Hepatocyte (in vitro differentiated cells): ENCODE measurements around the gene KRT78.

Experiments
- EZH2 ChIP-seq: fragments of 200-600 bp; sonication (generic); IDR thresholded peaks from 2 replicates; pipeline ENCODE4 v1.6.1; 2016; ENCODE audit warnings: antibody characterized with exemption, mild to moderate bottlenecking, borderline replicate concordance
- EZH2phosphoT487 ChIP-seq: fragments of 200-600 bp; sonication (generic); IDR thresholded peaks from one replicate; pipeline ENCODE4 v1.6.1; 2018; ENCODE audit warnings: antibody characterized with exemption, mild to moderate bottlenecking, low read depth, moderate library complexity; ENCODE audit not compliant: unreplicated experiment, severe bottlenecking
- TF ChIP-seq, protein P1 (sequence below): fragments of 200-600 bp; sonication (generic); IDR thresholded peaks from 2 replicates; pipeline ENCODE4 v1.5.1; 2016; ENCODE audit warnings: antibody characterized with exemption, mild to moderate bottlenecking; ENCODE audit not compliant: poor library complexity

DNA sequence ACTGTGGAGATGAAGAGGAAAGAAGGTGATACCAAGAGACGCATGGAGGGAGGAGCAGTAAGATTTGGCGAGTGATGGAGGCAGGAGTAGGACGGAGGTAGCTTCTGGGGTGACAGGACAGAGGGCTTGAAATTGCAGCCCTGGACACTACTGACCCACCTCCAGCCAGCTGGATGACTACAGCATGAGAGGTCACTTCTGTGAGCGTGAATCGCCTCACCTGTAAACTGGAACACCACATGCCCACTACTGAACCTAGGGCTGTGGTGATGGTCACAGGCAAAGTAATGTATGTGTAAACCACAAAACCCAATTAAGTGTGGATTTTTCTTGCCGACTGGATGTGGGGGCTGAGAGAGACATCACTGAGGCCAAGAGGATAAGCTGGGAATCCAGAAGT, 28.3 kb downstream of the KRT78 start:
- TF ChIP-seq, protein P1, sequence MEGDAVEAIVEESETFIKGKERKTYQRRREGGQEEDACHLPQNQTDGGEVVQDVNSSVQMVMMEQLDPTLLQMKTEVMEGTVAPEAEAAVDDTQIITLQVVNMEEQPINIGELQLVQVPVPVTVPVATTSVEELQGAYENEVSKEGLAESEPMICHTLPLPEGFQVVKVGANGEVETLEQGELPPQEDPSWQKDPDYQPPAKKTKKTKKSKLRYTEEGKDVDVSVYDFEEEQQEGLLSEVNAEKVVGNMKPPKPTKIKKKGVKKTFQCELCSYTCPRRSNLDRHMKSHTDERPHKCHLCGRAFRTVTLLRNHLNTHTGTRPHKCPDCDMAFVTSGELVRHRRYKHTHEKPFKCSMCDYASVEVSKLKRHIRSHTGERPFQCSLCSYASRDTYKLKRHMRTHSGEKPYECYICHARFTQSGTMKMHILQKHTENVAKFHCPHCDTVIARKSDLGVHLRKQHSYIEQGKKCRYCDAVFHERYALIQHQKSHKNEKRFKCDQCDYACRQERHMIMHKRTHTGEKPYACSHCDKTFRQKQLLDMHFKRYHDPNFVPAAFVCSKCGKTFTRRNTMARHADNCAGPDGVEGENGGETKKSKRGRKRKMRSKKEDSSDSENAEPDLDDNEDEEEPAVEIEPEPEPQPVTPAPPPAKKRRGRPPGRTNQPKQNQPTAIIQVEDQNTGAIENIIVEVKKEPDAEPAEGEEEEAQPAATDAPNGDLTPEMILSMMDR = no peak
- TF ChIP-seq EZH2phosphoT487 = no peak
- TF ChIP-seq EZH2 = no peak
